ENCODE data around the gene NTM. TPM values are rescaled to one million over a fixed set of nuclear protein-coding genes. Genes with fewer than 3 reads are reported as not detected.

NTM gene
- total RNA-seq, 1 experiment from 2014 or later: 0.73 TPM

DNA sequence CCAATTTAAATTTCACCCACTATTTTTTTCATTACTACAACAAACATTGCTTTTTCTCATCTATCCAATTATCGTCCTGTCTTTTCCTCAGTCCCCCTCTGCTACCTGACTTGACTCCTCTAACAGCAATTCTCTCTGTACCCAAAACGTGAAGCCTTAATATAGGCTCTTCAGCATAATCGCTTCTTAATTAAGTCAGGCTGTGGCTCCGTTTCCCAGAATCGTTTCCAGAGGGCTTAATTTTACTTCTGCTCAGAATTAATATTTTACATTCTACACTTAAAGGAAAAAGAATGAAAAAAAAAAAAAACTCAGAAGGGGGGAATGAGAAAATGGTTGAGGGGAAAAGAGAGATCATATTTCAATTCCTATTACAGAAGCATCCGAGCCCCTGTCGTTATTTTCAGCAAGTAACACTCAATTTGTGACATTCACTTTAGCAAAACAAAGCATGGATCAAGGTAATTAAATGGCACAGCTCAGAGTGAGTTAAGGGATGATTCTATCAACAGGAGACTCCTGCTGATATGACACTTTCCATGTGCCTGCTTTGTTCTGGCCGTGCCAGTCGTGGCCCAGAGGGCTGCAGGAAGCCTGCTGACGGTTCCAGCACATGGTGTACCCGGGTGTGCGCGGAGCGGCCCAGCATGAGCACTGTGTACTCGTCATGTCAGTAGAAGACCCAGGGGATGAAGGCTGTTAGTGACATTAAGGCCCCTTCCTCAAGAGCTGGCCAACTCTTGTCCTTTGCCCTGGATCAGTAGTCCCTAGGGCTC is 272.5 kb downstream of the NTM start:
- H3K9me3 ChIP-seq: no peaks in the 10 kb centered on the region
- POLR2A ChIA-PET: no interaction called here
- no peaks in the 10 kb centered on the region for H3K4me1 Mint-ChIP-seq (ENCODE audit: low read depth, unreplicated experiment)

DNA sequence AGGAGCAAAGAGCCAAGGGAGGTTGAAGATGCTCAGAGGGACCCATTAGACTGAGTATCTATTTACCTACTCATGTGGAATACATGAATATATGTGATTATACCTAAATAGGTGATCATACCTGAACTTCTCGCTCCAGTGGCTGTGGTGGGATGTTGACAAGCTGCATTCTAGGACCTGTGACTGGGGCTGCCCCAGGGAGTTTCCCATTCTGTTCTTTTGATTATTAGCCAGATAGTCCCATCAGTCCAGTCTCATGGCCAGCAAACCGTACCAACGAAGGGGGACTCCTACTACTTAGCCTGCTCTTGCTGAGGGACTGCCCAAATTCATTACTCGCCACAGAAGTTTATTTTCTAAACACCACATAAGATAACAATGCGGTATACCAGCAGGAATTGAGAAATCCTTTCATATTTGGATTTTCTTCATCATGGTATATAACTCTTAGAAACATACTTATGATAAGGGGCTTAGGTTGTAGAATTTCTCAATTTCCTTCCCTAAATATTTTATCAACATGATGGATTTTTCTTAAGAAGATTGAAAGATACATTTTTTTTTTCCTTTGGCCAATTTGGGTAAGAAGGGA is 273.9 kb downstream of the NTM start:
- CTCF ChIA-PET: no interaction called here
- no peak overlapping the region for H3K4me3 ChIP-seq (ENCODE audit: low read depth, low read length)
- H3K36me3 Mint-ChIP-seq (ENCODE audit: insufficient read depth, unreplicated experiment): no peaks in the 10 kb centered on the region
- H3K9me3 Mint-ChIP-seq (ENCODE audit: unreplicated experiment): no peaks in the 10 kb centered on the region
- no peaks in the 10 kb centered on the region for H3K4me1 ChIP-seq
- H3K36me3 ChIP-seq (ENCODE audit: control insufficient read depth, insufficient read depth, low read length): no peaks in the 10 kb centered on the region
- H3K4me1 Mint-ChIP-seq (ENCODE audit: low read depth, unreplicated experiment): no peaks in the 10 kb centered on the region
- no peaks in the 10 kb centered on the region for H3K27me3 ChIP-seq (replicated peaks; ENCODE audit: control insufficient read depth, insufficient read depth, low read length)
- POLR2A ChIA-PET: no interaction called here
- BruUV-seq (replicated peaks): no TSS peak
- no peak overlapping the region for H3K4me3 Mint-ChIP-seq (ENCODE audit: unreplicated experiment)
- H3K27me3 Mint-ChIP-seq (ENCODE audit: insufficient read depth, unreplicated experiment): peaks cover 23% of the 10 kb centered on the region
- intact Hi-C loops (cut with micrococcal nuclease; ENCODE audit: unreplicated experiment): no loop called here
- no peaks in the 10 kb centered on the region for H3K9me3 ChIP-seq
- TF ChIP-seq, protein P1, sequence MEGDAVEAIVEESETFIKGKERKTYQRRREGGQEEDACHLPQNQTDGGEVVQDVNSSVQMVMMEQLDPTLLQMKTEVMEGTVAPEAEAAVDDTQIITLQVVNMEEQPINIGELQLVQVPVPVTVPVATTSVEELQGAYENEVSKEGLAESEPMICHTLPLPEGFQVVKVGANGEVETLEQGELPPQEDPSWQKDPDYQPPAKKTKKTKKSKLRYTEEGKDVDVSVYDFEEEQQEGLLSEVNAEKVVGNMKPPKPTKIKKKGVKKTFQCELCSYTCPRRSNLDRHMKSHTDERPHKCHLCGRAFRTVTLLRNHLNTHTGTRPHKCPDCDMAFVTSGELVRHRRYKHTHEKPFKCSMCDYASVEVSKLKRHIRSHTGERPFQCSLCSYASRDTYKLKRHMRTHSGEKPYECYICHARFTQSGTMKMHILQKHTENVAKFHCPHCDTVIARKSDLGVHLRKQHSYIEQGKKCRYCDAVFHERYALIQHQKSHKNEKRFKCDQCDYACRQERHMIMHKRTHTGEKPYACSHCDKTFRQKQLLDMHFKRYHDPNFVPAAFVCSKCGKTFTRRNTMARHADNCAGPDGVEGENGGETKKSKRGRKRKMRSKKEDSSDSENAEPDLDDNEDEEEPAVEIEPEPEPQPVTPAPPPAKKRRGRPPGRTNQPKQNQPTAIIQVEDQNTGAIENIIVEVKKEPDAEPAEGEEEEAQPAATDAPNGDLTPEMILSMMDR (IDR thresholded peaks at IDR 0.05; ENCODE audit: insufficient read depth in 1 of 2, low read depth in 1 of 2, low read length in 1 of 2, severe bottlenecking in 1 of 2, unreplicated experiment in 1 of 2): no peak
- no peak for DNase-seq
- no peak overlapping the region for H3K27ac Mint-ChIP-seq (ENCODE audit: unreplicated experiment)

More for the DNA sequence above, 272.5 kb downstream of the NTM start:
- CTCF ChIA-PET: interaction anchor here (0.6 kb wide), 1 partner anchor 216 kb away, joined by 3 read pairs; no protein-coding TSS in a partner anchor
- Histone ChIP-seq H3K4me3 (ENCODE audit: low read depth, low read length) (no peak overlapping the region), H3K36me3 (ENCODE audit: control insufficient read depth, insufficient read depth, low read length) (no peaks in the 10 kb centered on the region), H3K27me3 (replicated peaks; ENCODE audit: control insufficient read depth, insufficient read depth, low read length) (no peaks in the 10 kb centered on the region), H3K4me1 (no peaks in the 10 kb centered on the region)
- Mint-ChIP-seq H3K27ac (ENCODE audit: unreplicated experiment) (no peak overlapping the region), H3K9me3 (ENCODE audit: unreplicated experiment) (no peaks in the 10 kb centered on the region), H3K4me3 (ENCODE audit: unreplicated experiment) (no peak overlapping the region), H3K36me3 (ENCODE audit: insufficient read depth, unreplicated experiment) (no peaks in the 10 kb centered on the region), H3K27me3 (ENCODE audit: insufficient read depth, unreplicated experiment) (peaks cover 21% of the 10 kb centered on the region)
- TF ChIP-seq, protein P1 (IDR thresholded peaks at IDR 0.05; ENCODE audit: insufficient read depth in 1 of 2, low read depth in 1 of 2, low read length in 1 of 2, severe bottlenecking in 1 of 2, unreplicated experiment in 1 of 2): no peak
- BruUV-seq (replicated peaks): no TSS peak
- DNase-seq: no peak
- intact Hi-C loops (cut with micrococcal nuclease; ENCODE audit: unreplicated experiment): no loop called here

DNA sequence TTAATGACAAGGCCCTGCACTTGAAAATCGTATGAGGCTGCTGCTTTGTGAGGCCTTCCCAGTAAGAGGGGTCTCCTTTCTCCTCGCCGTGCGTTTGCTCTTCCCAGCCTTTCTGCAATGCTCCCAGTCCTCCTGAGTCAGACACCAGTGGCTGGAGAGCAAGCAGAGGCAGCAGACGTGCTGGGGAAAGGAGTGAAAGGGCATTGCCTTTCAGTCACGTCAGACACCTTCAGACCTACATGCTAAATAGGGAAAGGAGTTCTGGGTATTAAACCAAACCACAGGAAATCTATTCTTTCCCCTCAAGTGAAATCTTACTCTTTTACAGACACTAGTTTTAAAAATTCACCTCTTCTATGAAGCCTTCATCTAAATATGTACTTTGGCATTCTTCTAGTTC is 274.8 kb downstream of the NTM start:
- no peaks in the 10 kb centered on the region for H3K4me1 ChIP-seq
- no TSS peak for BruUV-seq (replicated peaks)
- POLR2A ChIA-PET: no interaction called here
- H3K4me1 Mint-ChIP-seq (ENCODE audit: low read depth, unreplicated experiment): no peaks in the 10 kb centered on the region
- TF ChIP-seq, protein P1 (IDR thresholded peaks at IDR 0.05; ENCODE audit: insufficient read depth in 1 of 2, low read depth in 1 of 2, low read length in 1 of 2, severe bottlenecking in 1 of 2, unreplicated experiment in 1 of 2): no peak
- intact Hi-C loops (cut with micrococcal nuclease; ENCODE audit: unreplicated experiment): no loop called here
- H3K36me3 Mint-ChIP-seq (ENCODE audit: insufficient read depth, unreplicated experiment): no peaks in the 10 kb centered on the region
- CTCF ChIA-PET: no interaction called here
- no peak for DNase-seq
- no peak overlapping the region for H3K4me3 ChIP-seq (ENCODE audit: low read depth, low read length)
- H3K27me3 ChIP-seq (replicated peaks; ENCODE audit: control insufficient read depth, insufficient read depth, low read length): no peaks in the 10 kb centered on the region
- no peak overlapping the region for H3K27ac Mint-ChIP-seq (ENCODE audit: unreplicated experiment)
- H3K4me3 Mint-ChIP-seq (ENCODE audit: unreplicated experiment): no peak overlapping the region
- H3K36me3 ChIP-seq (ENCODE audit: control insufficient read depth, insufficient read depth, low read length): no peaks in the 10 kb centered on the region
- H3K27me3 Mint-ChIP-seq (ENCODE audit: insufficient read depth, unreplicated experiment): peaks cover 28% of the 10 kb centered on the region
- H3K9me3 ChIP-seq: no peaks in the 10 kb centered on the region
- no peaks in the 10 kb centered on the region for H3K9me3 Mint-ChIP-seq (ENCODE audit: unreplicated experiment)

Data from Caco-2 (cell line).